Epidermal melanocyte (primary cell): ENCODE results near the gene NR4A1.
"Not testable (repeated sequence)": the region's sequence is repeated elsewhere in the genome, so short reads cannot be mapped to it uniquely, and the experiment has no call there.

Experiments
- DNase-seq: peaks from one replicate; pipeline ENCODE4 v3.0.0; 2011; ENCODE audit warnings: low spot score; ENCODE audit not compliant: insufficient read length

The NR4A1 gene

GRCh38 chr12:52097045-52097666, 45.9 kb downstream of the NR4A1 start:
- DNase-seq: no peak

- not testable (repeated sequence) for DNase-seq
Observed at GRCh38 chr12:52104431-52105089, 53.3 kb downstream of the NR4A1 start.
